IMR-90 (cell line): ENCODE data around the gene LCE6A. TPM values are rescaled to one million over a fixed set of nuclear protein-coding genes. Genes with fewer than 3 reads are reported as not detected.

Source experiments
- ATAC-seq: fragments of 200-7000 bp; cut with Tn5 transposase; 2 replicates; pipeline ENCODE4 v1.9.1; 2020; ENCODE audit warnings: low read depth, mild to moderate bottlenecking, moderate library complexity
- BruUV-seq: library from RNA; stranded (reverse); fragments of 400-500 nt; replicated peaks from 2 replicates; lab custom pipeline; 2021; lab: Mats Ljungman, UMichigan
- CTCF ChIA-PET: fragments of 300-600 bp; formaldehyde crosslinking; extraction: SDS; loops from one replicate; lab custom pipeline; 2021; ENCODE audit warnings: antibody characterized with exemption; lab: Yijun Ruan, JAX
- POLR2A ChIA-PET: fragments of 300-600 bp; sonication (Branson Sonifier 250); formaldehyde crosslinking; loops from one replicate; lab custom pipeline; 2022; ENCODE audit warnings: antibody characterized with exemption; ENCODE audit not compliant: unreplicated experiment; lab: Charles Lee
- DNase-seq: peaks from one replicate; pipeline ENCODE4 v3.0.0; 2013
- H2AFZ ChIP-seq: replicated peaks from 2 replicates; pipeline ENCODE3; 2013; ENCODE audit warnings: low read length, mild to moderate bottlenecking; ENCODE audit not compliant: poor library complexity
- H2AK5ac ChIP-seq: 2 replicates; pipeline ENCODE4 v1.6.1; 2013; ENCODE audit warnings: low read depth, low read length, inconsistent platforms
- H2AK9ac ChIP-seq: replicated peaks from 2 replicates; pipeline ENCODE3; 2013; ENCODE audit warnings: mild to moderate bottlenecking, low read depth, low read length, moderate library complexity; ENCODE audit not compliant: poor library complexity
- H2BK120ac ChIP-seq: 2 replicates; pipeline ENCODE4 v1.6.1; 2013; ENCODE audit warnings: low read depth, low read length, inconsistent platforms
- H2BK15ac ChIP-seq: 3 replicates; pipeline ENCODE4 v1.6.1; 2013; ENCODE audit warnings: low read depth, low read length, inconsistent platforms
- H2BK20ac ChIP-seq: 2 replicates; pipeline ENCODE4 v1.6.1; 2013; ENCODE audit warnings: low read depth, mild to moderate bottlenecking, inconsistent platforms, low read length, moderate library complexity
- H2BK5ac ChIP-seq: 2 replicates; pipeline ENCODE4 v1.6.1; 2013; ENCODE audit warnings: mild to moderate bottlenecking, low read depth, low read length, inconsistent platforms; ENCODE audit not compliant: poor library complexity, severe bottlenecking
- H3K14ac ChIP-seq: replicated peaks from 2 replicates; pipeline ENCODE4 v1.6.1; 2013; ENCODE audit warnings: low read depth, low read length, inconsistent platforms
- H3K18ac ChIP-seq: 2 replicates; pipeline ENCODE4 v1.6.1; 2013; ENCODE audit warnings: low read depth, low read length, control low read depth
- H3K23ac ChIP-seq: 2 replicates; pipeline ENCODE4 v1.6.1; 2013; ENCODE audit warnings: low read depth, low read length, inconsistent platforms
- H3K27ac ChIP-seq: 2 replicates; pipeline ENCODE4 v1.5.1; 2013; ENCODE audit warnings: mild to moderate bottlenecking, control low read depth, low read length; ENCODE audit not compliant: insufficient read depth
- H3K27me3 ChIP-seq: 2 replicates; pipeline ENCODE4 v1.6.1; 2013; ENCODE audit warnings: low read length; ENCODE audit not compliant: control insufficient read depth, insufficient read depth
- H3K36me3 ChIP-seq: 2 replicates; pipeline ENCODE4 v1.6.1; 2013; ENCODE audit warnings: low read length, mixed read lengths; ENCODE audit not compliant: control insufficient read depth, insufficient read depth
- H3K4ac ChIP-seq: 2 replicates; pipeline ENCODE4 v1.6.1; 2013; ENCODE audit warnings: low read depth, low read length, inconsistent platforms
- H3K4me1 ChIP-seq: 2 replicates; pipeline ENCODE4 v1.6.1; 2013; ENCODE audit warnings: low read length, mixed read lengths; ENCODE audit not compliant: control insufficient read depth, insufficient read depth
- H3K4me2 ChIP-seq: 2 replicates; pipeline ENCODE4 v1.6.1; 2013; ENCODE audit warnings: low read depth, mild to moderate bottlenecking, control low read depth, low read length, moderate library complexity
- H3K4me3 ChIP-seq: 2 replicates; pipeline ENCODE4 v1.5.1; 2013; ENCODE audit warnings: low read depth, mild to moderate bottlenecking, control low read depth, low read length, moderate library complexity; ENCODE audit not compliant: insufficient read depth
- H3K56ac ChIP-seq: 2 replicates; pipeline ENCODE4 v1.6.1; 2013; ENCODE audit warnings: low read length, inconsistent platforms; ENCODE audit not compliant: insufficient read depth; ENCODE audit errors: extremely low read depth
- H3K79me1 ChIP-seq, 2 experiments: 2 replicates each; pipeline ENCODE4 v1.6.1; 2013; ENCODE audit warnings: low read length in 2 of 2, inconsistent platforms in 1 of 2, low read depth in 1 of 2
- H3K9ac ChIP-seq: 2 replicates; pipeline ENCODE4 v1.6.1; 2013; ENCODE audit warnings: low read depth, low read length, control low read depth
- H3K9me1 ChIP-seq: 2 replicates; pipeline ENCODE4 v1.6.1; 2013; ENCODE audit warnings: low read length, inconsistent platforms; ENCODE audit not compliant: insufficient read depth
- H3K9me3 ChIP-seq: 2 replicates; pipeline ENCODE4 v1.6.1; 2013; ENCODE audit warnings: low read length; ENCODE audit not compliant: control insufficient read depth, insufficient read depth
- H4K20me1 ChIP-seq: 2 replicates; pipeline ENCODE4 v1.6.1; 2013; ENCODE audit warnings: low read length, inconsistent platforms; ENCODE audit not compliant: insufficient read depth
- H4K5ac ChIP-seq: 2 replicates; pipeline ENCODE4 v1.6.1; 2013; ENCODE audit warnings: mild to moderate bottlenecking, low read depth, low read length, control low read depth
- H4K8ac ChIP-seq, 2 experiments: 2 replicates each; pipeline ENCODE4 v1.6.1; 2013; ENCODE audit warnings: low read depth in 2 of 2, low read length in 2 of 2, control low read depth in 1 of 2, inconsistent platforms in 1 of 2
- H4K91ac ChIP-seq: 2 replicates; pipeline ENCODE4 v1.6.1; 2013; ENCODE audit warnings: low read depth, low read length, inconsistent platforms; ENCODE audit not compliant: insufficient read depth
- BHLHE40 ChIP-seq: fragments of 150-350 bp; IDR thresholded peaks from 2 replicates; pipeline ENCODE4 v1.6.1; 2016; ENCODE audit warnings: mild to moderate bottlenecking, low read depth, low read length
- CEBPB ChIP-seq: IDR thresholded peaks from 2 replicates; pipeline ENCODE4 v1.6.1; 2012; ENCODE audit warnings: low read depth, low read length, improper control_type of control experiment
- CHD1 ChIP-seq: IDR thresholded peaks from 2 replicates; pipeline ENCODE4 v1.6.1; 2012; ENCODE audit warnings: low read depth, low read length, improper control_type of control experiment
- CTCF ChIP-seq: conservative IDR thresholded peaks from 2 replicates; pipeline ENCODE4 v1.5.1; 2012; ENCODE audit warnings: mild to moderate bottlenecking, low read depth, low read length, improper control_type of control experiment
- ELK1 ChIP-seq: fragments of 150-350 bp; IDR thresholded peaks from 2 replicates; pipeline ENCODE4 v1.6.1; 2016; ENCODE audit warnings: low read depth, mild to moderate bottlenecking, low read length, moderate library complexity, borderline replicate concordance
- MAFK ChIP-seq: IDR thresholded peaks from 2 replicates; pipeline ENCODE4 v1.6.1; 2012; ENCODE audit warnings: low read depth, low read length, improper control_type of control experiment
- MAZ ChIP-seq: IDR thresholded peaks from 2 replicates; pipeline ENCODE4 v1.6.1; 2012; ENCODE audit warnings: low read depth, mild to moderate bottlenecking, low read length, improper control_type of control experiment, moderate library complexity, borderline replicate concordance
- MXI1 ChIP-seq: IDR thresholded peaks from 2 replicates; pipeline ENCODE4 v1.6.1; 2012; ENCODE audit warnings: low read depth, mild to moderate bottlenecking, low read length, moderate library complexity, borderline replicate concordance
- NFE2L2 ChIP-seq: fragments of 150-350 bp; IDR thresholded peaks from 2 replicates; pipeline ENCODE4 v1.6.1; 2016; ENCODE audit warnings: low read depth, mild to moderate bottlenecking, low read length
- POLR2A ChIP-seq: IDR thresholded peaks from 2 replicates; pipeline ENCODE4 v1.6.1; 2012; ENCODE audit warnings: mild to moderate bottlenecking, low read depth, low read length
- RAD21 ChIP-seq: IDR thresholded peaks from 2 replicates; pipeline ENCODE4 v1.6.1; 2012; ENCODE audit warnings: low read length, improper control_type of control experiment
- RCOR1 ChIP-seq: IDR thresholded peaks from 2 replicates; pipeline ENCODE4 v1.6.1; 2012; ENCODE audit warnings: mild to moderate bottlenecking, low read length, improper control_type of control experiment; ENCODE audit not compliant: insufficient replicate concordance
- RFX5 ChIP-seq: IDR thresholded peaks from 2 replicates; pipeline ENCODE4 v1.8.0; 2012; ENCODE audit warnings: low read depth, mild to moderate bottlenecking, low read length, moderate library complexity
- SMC3 ChIP-seq: fragments of 150-350 bp; IDR thresholded peaks from 2 replicates; pipeline ENCODE4 v1.6.1; 2016; ENCODE audit warnings: low read depth, mild to moderate bottlenecking, antibody characterized with exemption, low read length, moderate library complexity
- USF2 ChIP-seq: fragments of 150-350 bp; IDR thresholded peaks from 2 replicates; pipeline ENCODE4 v1.6.1; 2017; ENCODE audit warnings: mild to moderate bottlenecking, antibody characterized with exemption, low read length, low read depth
- WGBS, 2 experiments: methylation state at CpG; one replicate each; pipeline versions ENCODE4 v1.1.5 to v1.1.7; 2013; ENCODE audit warnings: missing lambda C conversion rate in 2 of 2; ENCODE audit not compliant: insufficient read length in 1 of 2; ENCODE audit errors: extremely low coverage in 2 of 2; 5-methylcytosine and 5-hydroxymethylcytosine counted together
- dilution Hi-C: fragments of 300-500 bp; cut with HindIII; formaldehyde crosslinking; loops from one replicate; pipeline ENCODE4 v1.14.3; 2018; ENCODE audit warnings: low sequenced_read_pairs; ENCODE audit not compliant: unreplicated experiment
- in situ Hi-C: fragments of 300-500 bp; cut with MboI; formaldehyde crosslinking; loops from 3 replicates; pipeline ENCODE4 v1.14.3; 2019; ENCODE audit warnings: low sequenced_read_pairs, inconsistent platforms, mixed read lengths
- intact Hi-C: fragments of 100-400 bp; cut with micrococcal nuclease; formaldehyde crosslinking; loops from 2 replicates; pipeline ENCODE4 v1.10.0; 2022
- polyA plus RNA-seq, 3 experiments: library from polyadenylated mRNA; depleted of rRNA; stranded (reverse); fragments of >200 nt; gene quantifications; 2 replicates each; pipeline ENCODE4 v1.2.3, GENCODE V29; 2012; ENCODE audit warnings: low replicate concordance in 1 of 3
- total RNA-seq: library from RNA; depleted of rRNA; stranded (reverse); fragments of >200 nt; gene quantifications from 2 replicates; pipeline ENCODE4 v1.2.3, GENCODE V29; 2012

Gene LCE6A
- total and polyA plus RNA-seq, 2 of the 4 experiments (the other 2 are of a cell fraction), result not detected

- 0% methylated on average over 1 of the region's 3 CpGs; no CpG with 5 or more reads in 1 of the 2 experiments for WGBS, 2 experiments
- H3K14ac ChIP-seq, result no peak overlapping the region
- H3K27me3 ChIP-seq, result no peaks in the 10 kb centered on the region
- H3K9me3 ChIP-seq, result no peaks in the 10 kb centered on the region
- H4K20me1 ChIP-seq, result no peaks in the 10 kb centered on the region
- H3K4me3 ChIP-seq, result no peak overlapping the region
- H3K4me2 ChIP-seq, result no peak overlapping the region
- CTCF ChIA-PET, result no interaction called here
- no peak overlapping the region for H2AK9ac ChIP-seq
- ATAC-seq (no peak), DNase-seq (no peak)
- no peaks in the 10 kb centered on the region for H3K36me3 ChIP-seq
- H3K4me1 ChIP-seq, result no peaks in the 10 kb centered on the region
- H3K4ac ChIP-seq, result no peak overlapping the region
- H2BK20ac ChIP-seq, result no peak overlapping the region
- H3K18ac ChIP-seq, result no peak overlapping the region
- no peak overlapping the region for H3K23ac ChIP-seq
- H3K9me1 ChIP-seq, result no peaks in the 10 kb centered on the region
- dilution Hi-C loops (no loop called here), intact Hi-C loops (no loop called here), in situ Hi-C loops (no loop called here)
- no peak overlapping the region for H4K91ac ChIP-seq
- H2AFZ ChIP-seq, result no peak overlapping the region
- H2BK5ac ChIP-seq, result no peak overlapping the region
- no peak overlapping the region for H3K9ac ChIP-seq
- no peak overlapping the region for H4K5ac ChIP-seq
- no peak overlapping the region for H2AK5ac ChIP-seq
- TF ChIP-seq POLR2A (no peak), USF2 (no peak), RCOR1 (no peak), CTCF (no peak), RAD21 (no peak), NFE2L2 (no peak), MAFK (no peak), RFX5 (no peak), MAZ (no peak), CEBPB (no peak), SMC3 (no peak), MXI1 (no peak), CHD1 (no peak), BHLHE40 (no peak), ELK1 (no peak)
- no peak overlapping the region for H2BK120ac ChIP-seq
- BruUV-seq, result no TSS peak
- H3K27ac ChIP-seq, result no peak overlapping the region
- no peak overlapping the region for H2BK15ac ChIP-seq
- no peak overlapping the region for H4K8ac ChIP-seq
- POLR2A ChIA-PET, result no interaction called here
- H3K79me1 ChIP-seq, result no peaks in the 10 kb centered on the region
- no peak overlapping the region for H3K56ac ChIP-seq
Measured at GRCh38 chr1:152886085-152886484, 43.4 kb downstream of the LCE6A start.
